B cell (primary cell): Measurements from ENCODE around the gene GFPT1. TPM values are rescaled to one million over a fixed set of nuclear protein-coding genes. Genes with fewer than 3 reads are reported as not detected.
A peak's percentile ranks its signal among the peaks of the same experiment; 100 is the strongest.

Experiments used
- ATAC-seq: fragments of 200-7000 bp; cut with Tn5 transposase; one replicate; pipeline ENCODE4 v1.10.0; 2021; ENCODE audit warnings: low read depth, mild to moderate bottlenecking, moderate number of reproducible peaks, moderate library complexity
- CTCF ChIA-PET: fragments of 350-600 bp; sonication (Branson Sonifier 250); formaldehyde crosslinking; loops from one replicate; lab custom pipeline; 2021; ENCODE audit warnings: antibody characterized with exemption, inconsistent platforms; lab: Charles Lee
- POLR2A ChIA-PET: fragments of 350-600 bp; sonication (Branson Sonifier 250); formaldehyde crosslinking; loops from one replicate; lab custom pipeline; 2021; ENCODE audit warnings: antibody characterized with exemption; lab: Charles Lee
- DNase-seq: peaks from one replicate; pipeline ENCODE4 v3.0.0; 2013
- H2AFZ ChIP-seq: 2 replicates; pipeline ENCODE4 v1.6.1; 2012; ENCODE audit warnings: mild to moderate bottlenecking, low read depth, low read length; ENCODE audit not compliant: insufficient read depth, poor library complexity, severe bottlenecking
- H3K27ac ChIP-seq, 2 donors: 1 replicate in 1 of 2; 2 replicates in 1 of 2; pipeline ENCODE4 v1.5.1; 2012 to 2013; ENCODE audit warnings: low read length in 2 of 2, mild to moderate bottlenecking in 2 of 2, moderate library complexity in 1 of 2
- H3K27me3 ChIP-seq, 4 experiments: fragments of 200-600 bp in 1 of 4; sonication (generic) in 1 of 4; replicated peaks in 1 of 4; 1 replicate in 2 of 4; 2 replicates in 2 of 4; pipeline versions ENCODE4 v1.6.1 to v1.7.0; 2013 to 2016; ENCODE audit warnings: low read length in 3 of 4, mild to moderate bottlenecking in 2 of 4, mixed read lengths in 1 of 4, moderate library complexity in 1 of 4; ENCODE audit not compliant: insufficient read depth in 4 of 4, control insufficient read depth in 3 of 4; ENCODE audit errors: control extremely low read depth in 1 of 4
- H3K36me3 ChIP-seq, 2 experiments: replicated peaks in 1 of 2; 1 replicate in 1 of 2; 2 replicates in 1 of 2; pipeline versions ENCODE4 v1.6.1 to v1.7.1; 2013; ENCODE audit warnings: low read length in 1 of 2; ENCODE audit not compliant: insufficient read depth in 2 of 2, control insufficient read depth in 1 of 2; ENCODE audit errors: control extremely low read depth in 1 of 2, extremely low read depth in 1 of 2
- H3K4me1 ChIP-seq, 2 donors: fragments of 200-600 bp in 1 of 2; sonication (generic) in 1 of 2; 1 replicate in 1 of 2; 2 replicates in 1 of 2; pipeline versions ENCODE4 v1.5.1 to v1.6.1; 2013 to 2017; ENCODE audit warnings: low read length in 2 of 2; ENCODE audit not compliant: control insufficient read depth in 2 of 2, insufficient read depth in 2 of 2
- H3K4me2 ChIP-seq: replicated peaks from 2 replicates; pipeline ENCODE3; 2012; ENCODE audit warnings: mild to moderate bottlenecking, low read depth, low read length; ENCODE audit not compliant: poor library complexity, severe bottlenecking
- H3K4me3 ChIP-seq, 5 experiments: fragments of 200-600 bp in 1 of 5; sonication (generic) in 1 of 5; 1 replicate in 3 of 5; 2 replicates in 2 of 5; pipeline versions ENCODE4 v1.5.1 to v1.7.0; 2011 to 2016; ENCODE audit warnings: low read length in 4 of 5, mild to moderate bottlenecking in 4 of 5, low read depth in 2 of 5, control low read depth in 1 of 5, moderate library complexity in 1 of 5; ENCODE audit not compliant: insufficient read depth in 1 of 5; ENCODE audit errors: control extremely low read depth in 1 of 5, extremely low read depth in 1 of 5
- H3K79me2 ChIP-seq: fragments of 200-600 bp; sonication (generic); one replicate; pipeline ENCODE4 v1.6.0; 2016; ENCODE audit warnings: low read length; ENCODE audit not compliant: control insufficient read depth, insufficient read depth
- H3K9ac ChIP-seq: fragments of 200-600 bp; sonication (generic); 2 replicates; pipeline ENCODE4 v1.6.1; 2017; ENCODE audit warnings: mild to moderate bottlenecking, low read length, moderate library complexity
- H3K9me3 ChIP-seq, 3 donors: one replicate each; pipeline versions ENCODE4 v1.6.1 to v1.7.1; 2013; ENCODE audit warnings: low read length in 2 of 3; ENCODE audit not compliant: control insufficient read depth in 2 of 3, insufficient read depth in 1 of 3; ENCODE audit errors: control extremely low read depth in 1 of 3
- H4K20me1 ChIP-seq: 2 replicates; pipeline ENCODE4 v1.6.0; 2012; ENCODE audit warnings: mild to moderate bottlenecking, low read length; ENCODE audit not compliant: insufficient read depth, control insufficient read depth, poor library complexity, severe bottlenecking
- H3K27ac Mint-ChIP-seq: one replicate; pipeline ENCODE4 v1.8.0; 2021; ENCODE audit warnings: mixed read lengths
- H3K27me3 Mint-ChIP-seq: one replicate; pipeline ENCODE4 v1.8.0; 2021; ENCODE audit warnings: mixed read lengths
- H3K4me1 Mint-ChIP-seq: one replicate; pipeline ENCODE4 v1.8.0; 2021; ENCODE audit warnings: mixed read lengths
- H3K4me3 Mint-ChIP-seq: one replicate; pipeline ENCODE4 v1.8.0; 2021; ENCODE audit warnings: mixed read lengths
- H3K9me3 Mint-ChIP-seq: one replicate; pipeline ENCODE4 v1.8.0; 2022; ENCODE audit warnings: mixed read lengths; ENCODE audit not compliant: insufficient read depth
- EZH2 ChIP-seq: IDR thresholded peaks from 2 replicates; pipeline ENCODE4 v1.6.1; 2012; ENCODE audit warnings: borderline replicate concordance, low read depth, mild to moderate bottlenecking, moderate library complexity, low read length; ENCODE audit not compliant: insufficient read depth, poor library complexity, severe bottlenecking
- WGBS: methylation state at CpG from one replicate; pipeline ENCODE4 v1.1.5; 2013; ENCODE audit warnings: missing lambda C conversion rate; ENCODE audit not compliant: insufficient coverage; 5-methylcytosine and 5-hydroxymethylcytosine counted together
- intact Hi-C: fragments of 100-400 bp; cut with micrococcal nuclease; formaldehyde crosslinking; loops from one replicate; pipeline ENCODE4 v1.10.0; 2022
- polyA plus RNA-seq: library from polyadenylated mRNA; depleted of rRNA; stranded (reverse); fragments of >200 nt; gene quantifications from 2 replicates; pipeline ENCODE4 v1.2.3, GENCODE V29; 2012
- total RNA-seq, 2 donors: library from RNA; stranded (reverse); fragments of 120-200 nt in 1 of 2; gene quantifications; 1 replicate in 1 of 2; 2 replicates in 1 of 2; pipeline versions ENCODE4 v1.2.3 to v1.2.4, GENCODE V29; 2013 to 2022
- TF ChIP-seq, protein P1 (sequence below): fragments of 200-600 bp; IDR thresholded peaks from one replicate; pipeline ENCODE4 v1.8.0; 2022; ENCODE audit warnings: antibody characterized with exemption, mild to moderate bottlenecking

GFPT1 gene
- total and polyA plus RNA-seq, 2 donors (not counting 1 experiment from before 2014, with no cell fraction given), result 2.8 to 18.1 TPM

DNA sequence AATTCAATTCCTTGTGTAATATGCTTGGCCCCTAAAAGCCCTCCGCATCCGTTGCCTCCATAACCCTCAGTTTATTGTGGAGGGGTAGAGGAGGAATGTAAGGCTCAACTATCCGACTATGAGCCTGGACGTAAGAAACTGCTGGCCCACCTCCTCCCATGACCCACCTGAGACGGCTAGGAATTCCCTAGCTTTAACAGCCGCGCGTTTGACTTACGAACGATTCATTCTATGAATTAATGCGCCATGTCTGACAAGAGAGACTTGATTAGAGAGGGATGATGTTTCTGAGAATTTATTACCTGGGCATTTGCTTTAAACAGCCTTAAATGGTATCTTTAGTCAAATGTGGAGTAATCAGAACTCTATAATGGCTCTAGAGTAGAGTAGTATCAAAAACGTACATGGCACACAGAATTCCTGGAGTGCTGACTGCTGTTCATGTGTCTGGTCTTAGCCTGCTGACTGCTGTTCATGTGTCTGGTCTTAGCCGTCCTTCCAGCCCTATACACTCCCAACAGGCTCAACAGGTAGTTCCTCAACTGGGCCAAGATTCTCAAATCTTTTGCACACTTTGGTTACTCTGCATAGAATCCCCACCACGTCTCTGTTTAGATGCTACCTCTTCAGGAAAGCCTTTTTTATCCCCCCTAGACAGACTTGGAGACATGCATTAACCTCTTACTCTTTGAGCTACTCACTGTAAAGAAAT, 899 bp upstream of the GFPT1 start:
- Histone ChIP-seq H3K27ac (peak overlapping the region in 1 of 2 donors; percentile 70), H3K79me2 (peaks cover 40% of the 10 kb centered on the region), H3K4me1 (peaks cover 15 to 16% of the 10 kb centered on the region in 2 donors), H3K9ac (peak overlapping the region; percentile 88), H3K4me2 (peak overlapping the region; percentile 89), H3K36me3 (no peaks in the 10 kb centered on the region), H3K27me3 (no peaks in the 10 kb centered on the region), H2AFZ (peak overlapping the region; percentile 96), H3K4me3 (peak overlapping the region; percentile 38 to 90 (median 82)), H4K20me1 (no peaks in the 10 kb centered on the region), H3K9me3 (no peaks in the 10 kb centered on the region)
- DNase-seq, result peak; percentile 10
- Mint-ChIP-seq H3K27ac (peak overlapping the region; percentile 85), H3K4me1 (peaks cover 24% of the 10 kb centered on the region), H3K9me3 (no peaks in the 10 kb centered on the region), H3K27me3 (no peaks in the 10 kb centered on the region), H3K4me3 (peak overlapping the region; percentile 90)
- intact Hi-C loops, result loop anchor here (1.0 to 10.0 kb wide), 6 partner anchors 49 to 921 kb away; partner anchors contain the start of genes APLF, FBXO48, MXD1 and NFU1
- TF ChIP-seq, protein P1, sequence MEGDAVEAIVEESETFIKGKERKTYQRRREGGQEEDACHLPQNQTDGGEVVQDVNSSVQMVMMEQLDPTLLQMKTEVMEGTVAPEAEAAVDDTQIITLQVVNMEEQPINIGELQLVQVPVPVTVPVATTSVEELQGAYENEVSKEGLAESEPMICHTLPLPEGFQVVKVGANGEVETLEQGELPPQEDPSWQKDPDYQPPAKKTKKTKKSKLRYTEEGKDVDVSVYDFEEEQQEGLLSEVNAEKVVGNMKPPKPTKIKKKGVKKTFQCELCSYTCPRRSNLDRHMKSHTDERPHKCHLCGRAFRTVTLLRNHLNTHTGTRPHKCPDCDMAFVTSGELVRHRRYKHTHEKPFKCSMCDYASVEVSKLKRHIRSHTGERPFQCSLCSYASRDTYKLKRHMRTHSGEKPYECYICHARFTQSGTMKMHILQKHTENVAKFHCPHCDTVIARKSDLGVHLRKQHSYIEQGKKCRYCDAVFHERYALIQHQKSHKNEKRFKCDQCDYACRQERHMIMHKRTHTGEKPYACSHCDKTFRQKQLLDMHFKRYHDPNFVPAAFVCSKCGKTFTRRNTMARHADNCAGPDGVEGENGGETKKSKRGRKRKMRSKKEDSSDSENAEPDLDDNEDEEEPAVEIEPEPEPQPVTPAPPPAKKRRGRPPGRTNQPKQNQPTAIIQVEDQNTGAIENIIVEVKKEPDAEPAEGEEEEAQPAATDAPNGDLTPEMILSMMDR, result no peak
- TF ChIP-seq EZH2, result no peak
- 100% methylated on average over 2 of the region's 14 CpGs for WGBS
- ATAC-seq, result no peak
- CTCF ChIA-PET, result interaction anchor here (1.2 kb wide), 1 partner anchor 337 kb away, joined by 3 read pairs; no protein-coding TSS in a partner anchor
- POLR2A ChIA-PET, result interaction anchor here (0.6 to 1.1 kb wide), 2 partner anchors 50 to 1381 kb away, joined by 3 read pairs; partner anchors contain the start of gene NFU1

DNA sequence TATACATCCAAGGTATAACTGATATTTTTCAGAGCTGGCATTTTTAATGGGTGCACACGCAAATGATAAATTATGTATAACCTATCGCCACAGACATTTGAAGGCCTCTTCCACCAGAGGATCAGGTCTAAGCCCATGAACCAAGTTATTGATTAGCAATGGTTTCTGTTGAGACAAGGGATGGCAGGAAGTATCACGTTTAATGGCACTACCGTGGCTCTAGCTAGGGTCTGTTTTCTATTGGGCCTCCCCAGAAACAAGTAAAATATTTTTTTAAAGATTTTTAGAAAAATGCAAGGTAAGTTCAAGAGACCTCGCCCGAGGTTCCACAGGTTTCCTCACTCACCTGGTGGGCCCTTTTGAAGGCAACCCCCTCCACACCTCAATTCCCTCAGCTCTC, 667 bp downstream of the GFPT1 start:
- WGBS, result 0% methylated on average over 2 of the region's 6 CpGs
- H3K9me3 ChIP-seq, result no peaks in the 10 kb centered on the region
- no peak for TF ChIP-seq EZH2
- TF ChIP-seq, protein P1, result no peak
- ChIA-PET CTCF (no interaction called here), POLR2A (interaction anchor here (1.1 kb wide), 1 partner anchor 51 kb away, joined by 3 read pairs; the partner anchor contains the start of gene NFU1)
- ATAC-seq (no peak), DNase-seq (no peak)
- peaks cover 15 to 16% of the 10 kb centered on the region in 2 donors for H3K4me1 ChIP-seq
- H4K20me1 ChIP-seq, result no peaks in the 10 kb centered on the region
- peak overlapping the region; percentile 62 to 70 for H3K27ac ChIP-seq
- intact Hi-C loops, result loop anchor here (2.0 to 10.0 kb wide), 5 partner anchors 178 to 919 kb away; partner anchors contain the start of genes APLF, FBXO48 and MXD1
- peak overlapping the region; percentile 96 for H2AFZ ChIP-seq
- H3K4me3 Mint-ChIP-seq, result peak overlapping the region; percentile 90
- H3K79me2 ChIP-seq, result peaks cover 50% of the 10 kb centered on the region
- H3K4me2 ChIP-seq, result peak overlapping the region; percentile 89
- H3K9me3 Mint-ChIP-seq, result no peaks in the 10 kb centered on the region
- H3K27me3 Mint-ChIP-seq, result no peaks in the 10 kb centered on the region
- H3K36me3 ChIP-seq, result no peaks in the 10 kb centered on the region
- H3K9ac ChIP-seq, result peak overlapping the region; percentile 88
- no peaks in the 10 kb centered on the region for H3K27me3 ChIP-seq
- peak overlapping the region; percentile 52 to 90 (median 82) for H3K4me3 ChIP-seq
- H3K4me1 Mint-ChIP-seq, result peaks cover 32% of the 10 kb centered on the region
- H3K27ac Mint-ChIP-seq, result peak overlapping the region; percentile 83
